ENCODE results near the gene TCF25.

Gene TCF25

DNA sequence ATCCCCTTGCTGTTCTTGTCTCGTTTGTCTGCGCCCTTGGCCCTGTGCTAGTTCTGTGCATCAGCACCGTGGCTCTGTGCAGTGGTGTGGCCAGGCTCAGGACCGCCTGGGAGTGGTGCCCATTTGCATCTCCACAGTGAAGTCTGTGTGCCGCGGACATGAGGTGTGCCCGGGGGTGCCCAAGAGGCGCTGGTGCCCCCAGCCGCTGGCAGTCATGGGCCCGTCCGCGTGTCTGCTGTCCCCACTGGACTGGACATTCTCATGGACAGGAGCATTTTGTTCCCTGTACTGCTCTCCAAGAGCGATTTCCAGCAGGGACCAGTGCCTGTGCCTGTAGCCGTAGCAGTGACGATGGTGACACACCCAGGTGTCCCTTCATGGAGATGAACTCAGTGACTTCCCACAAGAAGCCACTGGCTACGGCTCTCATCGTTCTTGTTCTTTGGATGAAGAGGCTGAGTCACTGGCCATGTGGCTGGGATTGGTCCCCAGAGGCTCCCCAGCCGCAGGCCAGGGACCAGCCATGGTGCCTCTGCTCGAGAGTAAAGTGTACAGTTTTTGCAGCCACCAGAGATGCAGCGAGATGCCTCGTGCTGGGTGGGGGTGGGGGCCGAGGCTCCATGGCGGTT lies 32.2 kb downstream of the TCF25 start:
- H2AFZ ChIP-seq (ENCODE audit: low read depth, low read length, severe bottlenecking) = no peak overlapping the region
- no peaks in the 10 kb centered on the region for H3K9me2 ChIP-seq (replicated peaks; ENCODE audit: insufficient read depth, low read length)
- H4K20me1 ChIP-seq (ENCODE audit: low read depth, low read length) = no peaks in the 10 kb centered on the region
- H3K27ac ChIP-seq (ENCODE audit: low read depth, low read length) = no peak overlapping the region
- TF ChIP-seq EZH2phosphoT487 (conservative IDR thresholded peaks at IDR 0.05; ENCODE audit: low read length) = no peak
- TF ChIP-seq, protein P1, sequence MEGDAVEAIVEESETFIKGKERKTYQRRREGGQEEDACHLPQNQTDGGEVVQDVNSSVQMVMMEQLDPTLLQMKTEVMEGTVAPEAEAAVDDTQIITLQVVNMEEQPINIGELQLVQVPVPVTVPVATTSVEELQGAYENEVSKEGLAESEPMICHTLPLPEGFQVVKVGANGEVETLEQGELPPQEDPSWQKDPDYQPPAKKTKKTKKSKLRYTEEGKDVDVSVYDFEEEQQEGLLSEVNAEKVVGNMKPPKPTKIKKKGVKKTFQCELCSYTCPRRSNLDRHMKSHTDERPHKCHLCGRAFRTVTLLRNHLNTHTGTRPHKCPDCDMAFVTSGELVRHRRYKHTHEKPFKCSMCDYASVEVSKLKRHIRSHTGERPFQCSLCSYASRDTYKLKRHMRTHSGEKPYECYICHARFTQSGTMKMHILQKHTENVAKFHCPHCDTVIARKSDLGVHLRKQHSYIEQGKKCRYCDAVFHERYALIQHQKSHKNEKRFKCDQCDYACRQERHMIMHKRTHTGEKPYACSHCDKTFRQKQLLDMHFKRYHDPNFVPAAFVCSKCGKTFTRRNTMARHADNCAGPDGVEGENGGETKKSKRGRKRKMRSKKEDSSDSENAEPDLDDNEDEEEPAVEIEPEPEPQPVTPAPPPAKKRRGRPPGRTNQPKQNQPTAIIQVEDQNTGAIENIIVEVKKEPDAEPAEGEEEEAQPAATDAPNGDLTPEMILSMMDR (IDR thresholded peaks at IDR 0.05; ENCODE audit: insufficient read depth, low read length, poor library complexity, severe bottlenecking) = no peak
- no peak overlapping the region for H3K4me3 ChIP-seq (ENCODE audit: insufficient read depth, low read length, poor library complexity, severe bottlenecking)
- no peak overlapping the region for H3K4me2 ChIP-seq (ENCODE audit: low read depth, low read length, poor library complexity, severe bottlenecking)
- H3K9ac ChIP-seq (ENCODE audit: low read length) = no peak overlapping the region
- H3K79me2 ChIP-seq (ENCODE audit: insufficient read depth, low read length) = no peaks in the 10 kb centered on the region
- H3K36me3 ChIP-seq (ENCODE audit: low read length) = no peaks in the 10 kb centered on the region; the same call in 1 of the 2 replicates
- peaks cover 15% of the 10 kb centered on the region for H3F3A ChIP-seq (ENCODE audit: insufficient read depth)
- no peaks in the 10 kb centered on the region for H3K27me3 ChIP-seq (ENCODE audit: low read length)
- H3K9me3 ChIP-seq (ENCODE audit: insufficient read depth, low read length) = no peaks in the 10 kb centered on the region

DNA sequence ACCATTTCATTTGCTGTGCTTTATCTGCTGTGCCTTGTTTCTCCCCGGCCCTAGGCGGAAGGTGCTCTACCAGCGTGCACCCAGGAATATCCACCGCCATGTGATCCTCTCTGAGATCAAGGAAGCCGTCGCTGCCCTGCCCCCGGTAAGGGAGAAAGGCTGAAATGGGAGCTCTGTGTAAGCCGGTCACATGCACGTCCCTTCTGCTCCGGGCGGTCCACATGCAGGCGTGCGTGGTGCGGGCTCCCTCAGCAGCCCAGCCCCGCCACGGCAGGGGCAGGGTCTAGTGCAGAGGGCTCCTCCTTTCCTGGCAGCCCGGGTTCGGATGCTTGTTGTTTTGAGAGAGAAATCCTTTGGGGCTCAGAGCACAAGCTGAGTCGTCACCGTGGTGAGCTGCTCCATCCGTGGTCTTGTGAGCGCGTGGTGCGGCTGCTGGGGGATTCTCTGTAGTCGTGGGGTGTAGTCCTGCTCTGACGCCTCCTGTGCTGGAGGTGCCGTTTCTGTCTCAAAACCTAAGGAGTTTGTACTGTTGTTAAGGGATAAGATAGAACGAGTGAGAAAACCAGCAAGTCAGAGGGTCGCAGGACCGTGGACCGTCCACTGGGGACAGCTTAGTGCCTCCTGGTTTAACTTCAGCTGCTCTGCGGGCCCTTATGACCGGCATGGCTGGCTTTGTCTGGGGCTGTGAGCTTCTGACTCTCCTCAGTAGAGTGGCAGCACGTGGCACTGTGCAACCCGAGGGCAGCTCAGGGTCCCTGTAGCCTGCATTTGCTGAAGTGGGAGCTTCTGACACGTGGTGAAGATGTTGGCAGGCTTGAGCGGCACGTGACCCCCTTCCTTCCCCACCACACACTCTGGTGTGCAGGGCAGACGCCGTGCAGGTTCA lies 33.0 kb downstream of the TCF25 start:
- Histone ChIP-seq H3K4me3 (ENCODE audit: insufficient read depth, low read length, poor library complexity, severe bottlenecking) (no peak overlapping the region), H3K4me2 (ENCODE audit: low read depth, low read length, poor library complexity, severe bottlenecking) (no peak overlapping the region), H3K9me2 (replicated peaks; ENCODE audit: insufficient read depth, low read length) (no peaks in the 10 kb centered on the region), H3K9ac (ENCODE audit: low read length) (no peak overlapping the region), H4K20me1 (ENCODE audit: low read depth, low read length) (no peaks in the 10 kb centered on the region), H3K9me3 (ENCODE audit: insufficient read depth, low read length) (no peaks in the 10 kb centered on the region), H2AFZ (ENCODE audit: low read depth, low read length, severe bottlenecking) (no peak overlapping the region), H3K36me3 (ENCODE audit: low read length) (no peaks in the 10 kb centered on the region; the same call in 1 of the 2 replicates), H3F3A (ENCODE audit: insufficient read depth) (peaks cover 15% of the 10 kb centered on the region), H3K27me3 (ENCODE audit: low read length) (no peaks in the 10 kb centered on the region), H3K27ac (ENCODE audit: low read depth, low read length) (peak overlapping the region; percentile 52), H3K79me2 (ENCODE audit: insufficient read depth, low read length) (no peaks in the 10 kb centered on the region)
- no peak for TF ChIP-seq EZH2phosphoT487 (conservative IDR thresholded peaks at IDR 0.05; ENCODE audit: low read length)
- TF ChIP-seq, protein P1 (IDR thresholded peaks at IDR 0.05; ENCODE audit: insufficient read depth, low read length, poor library complexity, severe bottlenecking) = no peak

DNA sequence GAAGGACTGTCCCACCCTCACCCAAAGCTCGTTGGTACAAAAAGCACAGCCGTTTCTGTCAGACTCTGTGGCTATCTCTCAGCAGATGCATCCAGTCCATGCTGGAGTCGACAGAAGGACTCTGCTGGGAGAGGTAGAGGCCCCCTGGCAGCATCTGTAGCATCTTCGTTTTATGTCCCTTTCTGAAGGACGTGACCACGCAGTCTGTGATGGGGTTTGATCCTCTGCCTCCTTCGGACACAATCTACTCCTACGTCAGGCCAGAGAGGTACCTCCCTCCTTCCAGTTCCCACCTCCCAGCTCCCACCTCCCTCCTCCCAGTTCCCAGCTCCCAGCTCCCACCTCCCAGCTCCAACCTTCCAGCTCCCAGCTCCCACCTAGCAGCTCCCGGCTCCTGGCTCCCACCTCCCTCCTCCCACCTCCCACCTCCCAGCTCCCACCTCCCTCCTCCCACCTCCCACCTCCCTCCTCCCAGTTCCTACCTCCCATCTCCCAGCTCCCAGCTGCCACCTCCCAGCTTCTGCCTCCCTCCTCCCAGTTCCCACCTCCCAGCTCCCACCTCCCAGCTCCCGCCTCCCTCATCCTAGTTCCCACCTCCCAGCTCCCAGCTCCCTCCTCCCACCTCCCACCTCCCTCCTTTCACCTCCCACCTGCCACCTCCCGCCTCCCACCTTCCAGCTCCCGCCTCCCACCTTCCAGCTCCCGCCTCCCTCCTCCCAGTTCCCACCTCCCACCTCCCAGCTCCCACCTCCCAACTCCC lies 33.8 kb downstream of the TCF25 start:
- H3K27ac ChIP-seq (ENCODE audit: low read depth, low read length) = peak overlapping the region; percentile 52
- TF ChIP-seq, protein P1 (IDR thresholded peaks at IDR 0.05; ENCODE audit: insufficient read depth, low read length, poor library complexity, severe bottlenecking) = no peak
- no peak for TF ChIP-seq EZH2phosphoT487 (conservative IDR thresholded peaks at IDR 0.05; ENCODE audit: low read length)
- H3K9me2 ChIP-seq (replicated peaks; ENCODE audit: insufficient read depth, low read length) = no peaks in the 10 kb centered on the region
- no peak overlapping the region for H3K4me2 ChIP-seq (ENCODE audit: low read depth, low read length, poor library complexity, severe bottlenecking)
- no peaks in the 10 kb centered on the region; the same call in 1 of the 2 replicates for H3K36me3 ChIP-seq (ENCODE audit: low read length)
- no peak overlapping the region for H3K9ac ChIP-seq (ENCODE audit: low read length)
- H3K79me2 ChIP-seq (ENCODE audit: insufficient read depth, low read length) = no peaks in the 10 kb centered on the region
- no peaks in the 10 kb centered on the region for H3K27me3 ChIP-seq (ENCODE audit: low read length)
- H2AFZ ChIP-seq (ENCODE audit: low read depth, low read length, severe bottlenecking) = no peak overlapping the region
- H3F3A ChIP-seq (ENCODE audit: insufficient read depth) = peaks cover 15% of the 10 kb centered on the region
- H4K20me1 ChIP-seq (ENCODE audit: low read depth, low read length) = no peaks in the 10 kb centered on the region
- no peak overlapping the region for H3K4me3 ChIP-seq (ENCODE audit: insufficient read depth, low read length, poor library complexity, severe bottlenecking)
- no peaks in the 10 kb centered on the region for H3K9me3 ChIP-seq (ENCODE audit: insufficient read depth, low read length)

Data from SU-DHL-6 (cell line).